Measurements from ENCODE around the gene GLCE.

Gene GLCE

GRCh38 chr15:69190091-69190490 lies 29.7 kb downstream of the GLCE start:
- Histone ChIP-seq H3K27me3 (ENCODE audit: low read length) (no peaks in the 10 kb centered on the region), H3K9ac (ENCODE audit: low read length) (no peak overlapping the region), H3K4me3 (ENCODE audit: insufficient read depth, low read length, poor library complexity, severe bottlenecking) (no peak overlapping the region), H3F3A (ENCODE audit: insufficient read depth) (no peaks in the 10 kb centered on the region), H2AFZ (ENCODE audit: low read depth, low read length, severe bottlenecking) (no peak overlapping the region), H4K20me1 (ENCODE audit: low read depth, low read length) (no peaks in the 10 kb centered on the region), H3K9me3 (ENCODE audit: insufficient read depth, low read length) (no peaks in the 10 kb centered on the region), H3K4me2 (ENCODE audit: low read depth, low read length, poor library complexity, severe bottlenecking) (no peak overlapping the region), H3K9me2 (replicated peaks; ENCODE audit: insufficient read depth, low read length) (no peaks in the 10 kb centered on the region), H3K27ac (ENCODE audit: low read depth, low read length) (no peak overlapping the region), H3K36me3 (ENCODE audit: low read length) (no peaks in the 10 kb centered on the region), H3K79me2 (ENCODE audit: insufficient read depth, low read length) (no peaks in the 10 kb centered on the region)
- TF ChIP-seq CTCF (IDR thresholded peaks at IDR 0.05; ENCODE audit: insufficient read depth, low read length, poor library complexity, severe bottlenecking) (no peak), EZH2phosphoT487 (conservative IDR thresholded peaks at IDR 0.05; ENCODE audit: low read length) (no peak)

- Histone ChIP-seq H4K20me1 (ENCODE audit: low read depth, low read length) (no peaks in the 10 kb centered on the region), H3K36me3 (ENCODE audit: low read length) (no peaks in the 10 kb centered on the region), H3K4me2 (ENCODE audit: low read depth, low read length, poor library complexity, severe bottlenecking) (no peak overlapping the region), H3K4me3 (ENCODE audit: insufficient read depth, low read length, poor library complexity, severe bottlenecking) (no peak overlapping the region), H3K9me2 (replicated peaks; ENCODE audit: insufficient read depth, low read length) (no peaks in the 10 kb centered on the region), H3K27ac (ENCODE audit: low read depth, low read length) (no peak overlapping the region), H3K9ac (ENCODE audit: low read length) (no peak overlapping the region), H3F3A (ENCODE audit: insufficient read depth) (no peaks in the 10 kb centered on the region), H3K27me3 (ENCODE audit: low read length) (no peaks in the 10 kb centered on the region), H3K9me3 (ENCODE audit: insufficient read depth, low read length) (no peaks in the 10 kb centered on the region), H2AFZ (ENCODE audit: low read depth, low read length, severe bottlenecking) (no peak overlapping the region), H3K79me2 (ENCODE audit: insufficient read depth, low read length) (no peaks in the 10 kb centered on the region)
- TF ChIP-seq EZH2phosphoT487 (conservative IDR thresholded peaks at IDR 0.05; ENCODE audit: low read length) (no peak), CTCF (IDR thresholded peaks at IDR 0.05; ENCODE audit: insufficient read depth, low read length, poor library complexity, severe bottlenecking) (no peak)
Observed at GRCh38 chr15:69190504-69190903, 30.1 kb downstream of the GLCE start.

DNA sequence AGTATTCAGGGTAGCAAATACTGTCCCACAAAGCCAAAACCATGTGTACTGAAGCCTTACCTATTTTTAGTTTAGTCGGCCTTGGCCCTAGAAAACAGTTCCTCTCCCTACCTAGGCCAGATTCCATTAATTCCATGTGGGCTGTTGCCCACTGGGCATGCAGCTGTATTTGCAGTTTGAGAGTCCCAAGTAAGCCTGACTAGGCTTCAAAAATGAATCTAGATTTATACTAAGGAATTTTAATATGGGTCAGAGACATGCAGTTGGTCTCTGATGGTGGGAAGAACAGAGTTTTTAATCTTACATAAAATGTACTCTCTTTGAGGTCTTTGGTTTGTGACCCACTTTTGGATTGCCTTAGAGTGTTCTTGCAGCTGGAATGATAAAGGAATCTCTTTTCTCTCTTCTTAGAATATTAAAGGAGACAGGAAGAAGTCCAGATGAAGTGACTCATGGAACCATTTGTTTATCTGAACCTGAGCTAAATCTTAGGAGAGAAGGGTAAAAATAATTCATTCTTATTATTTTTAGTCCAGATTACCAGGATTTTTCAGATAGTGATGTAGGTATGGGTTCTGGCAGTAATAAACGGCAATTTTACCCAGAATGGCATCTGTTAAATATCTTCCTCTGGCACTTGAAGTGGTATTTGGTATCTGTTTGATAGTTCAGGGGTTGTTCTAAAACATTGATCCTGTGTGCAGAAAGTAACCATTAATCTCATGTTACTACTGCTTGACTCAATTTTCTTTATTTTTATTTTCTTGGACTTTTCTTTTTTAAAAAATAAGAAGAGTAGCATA lies 33.8 kb downstream of the GLCE start:
- Histone ChIP-seq H3K9me2 (replicated peaks; ENCODE audit: insufficient read depth, low read length) (no peaks in the 10 kb centered on the region), H3K4me2 (ENCODE audit: low read depth, low read length, poor library complexity, severe bottlenecking) (no peak overlapping the region), H3K27me3 (ENCODE audit: low read length) (no peaks in the 10 kb centered on the region), H3K4me3 (ENCODE audit: insufficient read depth, low read length, poor library complexity, severe bottlenecking) (no peak overlapping the region), H3F3A (ENCODE audit: insufficient read depth) (no peaks in the 10 kb centered on the region), H3K79me2 (ENCODE audit: insufficient read depth, low read length) (no peaks in the 10 kb centered on the region), H3K9ac (ENCODE audit: low read length) (no peak overlapping the region), H4K20me1 (ENCODE audit: low read depth, low read length) (no peaks in the 10 kb centered on the region), H3K9me3 (ENCODE audit: insufficient read depth, low read length) (no peaks in the 10 kb centered on the region), H3K27ac (ENCODE audit: low read depth, low read length) (no peak overlapping the region), H3K36me3 (ENCODE audit: low read length) (no peaks in the 10 kb centered on the region), H2AFZ (ENCODE audit: low read depth, low read length, severe bottlenecking) (no peak overlapping the region)
- TF ChIP-seq CTCF (IDR thresholded peaks at IDR 0.05; ENCODE audit: insufficient read depth, low read length, poor library complexity, severe bottlenecking) (no peak), EZH2phosphoT487 (conservative IDR thresholded peaks at IDR 0.05; ENCODE audit: low read length) (no peak)

Data from SU-DHL-6 (cell line).